KMS-11 (cell line): ENCODE data around the gene ATP13A1.
"Not testable (repeated sequence)": the region's sequence is repeated elsewhere in the genome, so short reads cannot be mapped to it uniquely, and the experiment has no call there.

Experiments
- H2AFZ ChIP-seq: fragments of 200-600 bp; sonication (generic); 2 replicates; pipeline ENCODE4 v1.6.1; 2016; ENCODE audit warnings: antibody characterized with exemption, mixed run types, low read depth
- H3K27ac ChIP-seq: fragments of 200-600 bp; sonication (generic); 2 replicates; pipeline ENCODE4 v1.6.1; 2016; ENCODE audit warnings: mild to moderate bottlenecking, mixed run types
- H3K27me3 ChIP-seq: fragments of 200-600 bp; sonication (generic); 2 replicates; pipeline ENCODE4 v1.6.1; 2017; ENCODE audit warnings: mild to moderate bottlenecking, low read depth, mixed run types, moderate library complexity; ENCODE audit not compliant: insufficient read depth
- H3K36me3 ChIP-seq: fragments of 200-600 bp; sonication (generic); 2 replicates; pipeline ENCODE4 v1.6.1; 2017; ENCODE audit warnings: mild to moderate bottlenecking, mixed run types; ENCODE audit not compliant: insufficient read depth
- H3K4me1 ChIP-seq: fragments of 200-600 bp; sonication (generic); 2 replicates; pipeline ENCODE4 v1.6.1; 2016; ENCODE audit warnings: mild to moderate bottlenecking, low read depth, mixed run types; ENCODE audit not compliant: poor library complexity, severe bottlenecking
- H3K4me2 ChIP-seq: fragments of 200-600 bp; sonication (generic); 2 replicates; pipeline ENCODE4 v1.7.0; 2016; ENCODE audit warnings: mild to moderate bottlenecking, mixed run types
- H3K4me3 ChIP-seq: fragments of 200-600 bp; sonication (generic); IDR thresholded peaks from 2 replicates; pipeline ENCODE4 v1.6.1; 2017; ENCODE audit warnings: low read depth, low read length, mixed read lengths; ENCODE audit not compliant: insufficient read depth
- H3K79me2 ChIP-seq: fragments of 200-600 bp; sonication (generic); 2 replicates; pipeline ENCODE4 v1.6.1; 2016; ENCODE audit warnings: low read depth, mixed run types; ENCODE audit not compliant: insufficient read depth
- H3K9ac ChIP-seq: fragments of 200-600 bp; sonication (generic); 2 replicates; pipeline ENCODE4 v1.6.1; 2016; ENCODE audit warnings: mild to moderate bottlenecking, mixed run types
- H4K20me1 ChIP-seq: fragments of 200-600 bp; sonication (generic); 2 replicates; pipeline ENCODE4 v1.6.1; 2016; ENCODE audit warnings: mild to moderate bottlenecking, mixed run types; ENCODE audit not compliant: insufficient read depth
- TF ChIP-seq, protein P1 (sequence below): fragments of 200-600 bp; sonication (generic); conservative IDR thresholded peaks from 2 replicates; pipeline ENCODE4 v1.6.1; 2017; ENCODE audit warnings: low read depth, mild to moderate bottlenecking, antibody characterized with exemption, low read length, moderate library complexity, mixed read lengths

ATP13A1 gene

DNA sequence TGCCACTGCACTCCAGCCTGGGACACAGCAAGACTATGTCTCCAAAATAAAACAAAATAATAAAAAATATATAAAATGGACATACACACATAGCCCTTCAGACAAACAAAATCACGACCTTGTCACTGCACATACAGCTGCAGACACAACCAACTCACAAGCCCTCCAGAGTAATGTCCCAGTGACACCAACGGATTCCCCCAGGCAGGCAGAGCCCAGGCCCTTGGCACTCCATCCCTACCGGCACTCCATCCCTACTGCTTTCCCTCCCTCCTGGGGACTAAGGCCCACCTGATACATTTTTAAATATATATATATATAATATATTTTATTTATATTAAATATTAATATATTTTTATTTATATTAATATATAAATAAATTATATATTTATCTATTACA, 23.6 kb upstream of the ATP13A1 start:
- H3K27ac ChIP-seq, result no peak overlapping the region
- TF ChIP-seq, protein P1, sequence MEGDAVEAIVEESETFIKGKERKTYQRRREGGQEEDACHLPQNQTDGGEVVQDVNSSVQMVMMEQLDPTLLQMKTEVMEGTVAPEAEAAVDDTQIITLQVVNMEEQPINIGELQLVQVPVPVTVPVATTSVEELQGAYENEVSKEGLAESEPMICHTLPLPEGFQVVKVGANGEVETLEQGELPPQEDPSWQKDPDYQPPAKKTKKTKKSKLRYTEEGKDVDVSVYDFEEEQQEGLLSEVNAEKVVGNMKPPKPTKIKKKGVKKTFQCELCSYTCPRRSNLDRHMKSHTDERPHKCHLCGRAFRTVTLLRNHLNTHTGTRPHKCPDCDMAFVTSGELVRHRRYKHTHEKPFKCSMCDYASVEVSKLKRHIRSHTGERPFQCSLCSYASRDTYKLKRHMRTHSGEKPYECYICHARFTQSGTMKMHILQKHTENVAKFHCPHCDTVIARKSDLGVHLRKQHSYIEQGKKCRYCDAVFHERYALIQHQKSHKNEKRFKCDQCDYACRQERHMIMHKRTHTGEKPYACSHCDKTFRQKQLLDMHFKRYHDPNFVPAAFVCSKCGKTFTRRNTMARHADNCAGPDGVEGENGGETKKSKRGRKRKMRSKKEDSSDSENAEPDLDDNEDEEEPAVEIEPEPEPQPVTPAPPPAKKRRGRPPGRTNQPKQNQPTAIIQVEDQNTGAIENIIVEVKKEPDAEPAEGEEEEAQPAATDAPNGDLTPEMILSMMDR, result no peak
- no peak overlapping the region for H3K4me3 ChIP-seq
- H3K27me3 ChIP-seq, result no peaks in the 10 kb centered on the region
- no peaks in the 10 kb centered on the region for H3K4me1 ChIP-seq
- no peaks in the 10 kb centered on the region for H4K20me1 ChIP-seq
- H3K36me3 ChIP-seq, result no peaks in the 10 kb centered on the region
- no peak overlapping the region for H3K9ac ChIP-seq
- no peak overlapping the region for H2AFZ ChIP-seq
- no peaks in the 10 kb centered on the region for H3K79me2 ChIP-seq
- no peak overlapping the region for H3K4me2 ChIP-seq

DNA sequence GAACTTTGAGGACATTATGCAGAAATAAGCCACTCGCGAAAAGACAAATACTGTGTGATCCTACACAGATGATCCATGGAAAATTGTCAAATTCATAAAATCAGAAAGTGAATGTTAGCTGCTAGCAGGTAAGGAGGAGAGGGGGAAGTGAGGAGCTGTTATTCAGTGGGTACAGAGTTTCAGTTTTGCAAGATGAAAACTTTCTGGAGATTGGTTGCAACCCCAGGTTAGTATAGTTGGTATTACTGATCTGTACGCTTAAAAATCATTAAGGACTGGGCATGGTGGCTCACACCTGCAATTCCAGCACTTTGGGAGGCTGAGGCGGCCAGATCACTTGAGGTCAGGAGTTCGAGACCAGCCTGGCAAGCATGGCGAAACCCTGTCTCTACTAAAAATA, 23.1 kb upstream of the ATP13A1 start:
- no peaks in the 10 kb centered on the region for H4K20me1 ChIP-seq
- no peak overlapping the region for H2AFZ ChIP-seq
- TF ChIP-seq, protein P1, result no peak
- no peaks in the 10 kb centered on the region for H3K27me3 ChIP-seq
- no peak overlapping the region for H3K4me2 ChIP-seq
- no peaks in the 10 kb centered on the region for H3K36me3 ChIP-seq
- H3K4me1 ChIP-seq, result no peaks in the 10 kb centered on the region
- no peak overlapping the region for H3K9ac ChIP-seq
- H3K79me2 ChIP-seq, result no peaks in the 10 kb centered on the region
- H3K27ac ChIP-seq, result no peak overlapping the region
- H3K4me3 ChIP-seq, result no peak overlapping the region

DNA sequence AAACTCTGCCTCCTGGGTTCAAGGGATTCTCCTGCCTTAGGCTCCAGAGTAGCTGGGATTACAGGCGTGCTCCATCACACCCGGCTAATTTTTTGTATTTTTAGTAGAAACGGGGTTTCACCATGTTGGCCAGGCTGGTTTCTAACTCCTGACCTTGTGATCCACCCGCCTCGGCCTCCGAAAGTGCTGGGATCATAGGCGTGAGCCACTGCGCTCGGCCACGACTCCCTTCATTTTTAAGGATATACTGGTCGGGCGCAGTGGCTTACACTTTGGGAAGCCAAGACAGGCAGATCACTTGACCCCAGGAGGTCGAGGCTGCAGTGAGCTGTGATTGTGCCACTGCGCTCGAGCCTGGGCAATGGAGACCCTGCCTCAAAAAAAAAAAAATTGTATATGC, 22.6 kb upstream of the ATP13A1 start:
- not testable (repeated sequence) for H4K20me1 ChIP-seq, H3K4me3 ChIP-seq, H3K4me1 ChIP-seq, H3K36me3 ChIP-seq, H3K27ac ChIP-seq, H2AFZ ChIP-seq, H3K79me2 ChIP-seq, H3K9ac ChIP-seq, H3K4me2 ChIP-seq, H3K27me3 ChIP-seq

DNA sequence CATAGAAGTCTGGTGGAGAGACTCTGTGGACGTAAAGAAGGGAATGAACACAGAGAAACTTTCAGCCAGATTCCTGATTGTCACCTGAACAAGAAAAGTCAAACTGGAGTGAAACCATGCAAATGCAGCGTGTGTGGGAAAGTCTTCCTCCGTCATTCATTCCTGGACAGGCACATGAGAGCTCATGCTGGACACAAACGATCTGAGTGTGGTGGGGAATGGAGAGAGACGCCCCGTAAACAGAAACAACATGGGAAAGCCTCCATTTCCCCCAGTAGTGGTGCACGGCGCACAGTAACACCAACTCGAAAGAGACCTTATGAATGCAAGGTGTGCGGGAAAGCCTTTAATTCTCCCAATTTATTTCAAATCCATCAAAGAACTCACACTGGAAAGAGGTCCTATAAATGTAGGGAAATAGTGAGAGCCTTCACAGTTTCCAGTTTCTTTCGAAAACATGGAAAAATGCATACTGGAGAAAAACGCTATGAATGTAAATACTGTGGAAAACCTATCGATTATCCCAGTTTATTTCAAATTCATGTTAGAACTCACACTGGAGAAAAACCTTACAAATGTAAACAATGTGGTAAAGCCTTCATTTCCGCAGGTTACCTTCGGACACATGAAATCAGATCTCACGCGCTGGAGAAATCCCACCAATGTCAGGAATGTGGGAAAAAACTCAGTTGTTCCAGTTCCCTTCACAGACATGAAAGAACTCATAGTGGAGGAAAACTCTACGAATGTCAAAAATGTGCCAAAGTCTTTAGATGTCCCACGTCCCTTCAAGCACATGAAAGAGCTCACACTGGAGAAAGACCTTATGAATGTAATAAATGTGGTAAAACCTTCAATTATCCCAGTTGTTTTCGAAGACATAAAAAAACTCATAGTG, 15.9 kb upstream of the ATP13A1 start:
- H3K27me3 ChIP-seq, result no peaks in the 10 kb centered on the region
- no peaks in the 10 kb centered on the region for H3K4me1 ChIP-seq
- no peak overlapping the region for H3K4me3 ChIP-seq
- TF ChIP-seq, protein P1, result no peak
- no peak overlapping the region for H3K9ac ChIP-seq
- H3K27ac ChIP-seq, result no peak overlapping the region
- no peaks in the 10 kb centered on the region for H4K20me1 ChIP-seq
- H2AFZ ChIP-seq, result no peak overlapping the region
- peaks cover 40% of the 10 kb centered on the region; the same call in 1 of the 2 replicates for H3K36me3 ChIP-seq
- H3K79me2 ChIP-seq, result peaks cover 19% of the 10 kb centered on the region; the same call in 1 of the 2 replicates
- H3K4me2 ChIP-seq, result no peak overlapping the region

DNA sequence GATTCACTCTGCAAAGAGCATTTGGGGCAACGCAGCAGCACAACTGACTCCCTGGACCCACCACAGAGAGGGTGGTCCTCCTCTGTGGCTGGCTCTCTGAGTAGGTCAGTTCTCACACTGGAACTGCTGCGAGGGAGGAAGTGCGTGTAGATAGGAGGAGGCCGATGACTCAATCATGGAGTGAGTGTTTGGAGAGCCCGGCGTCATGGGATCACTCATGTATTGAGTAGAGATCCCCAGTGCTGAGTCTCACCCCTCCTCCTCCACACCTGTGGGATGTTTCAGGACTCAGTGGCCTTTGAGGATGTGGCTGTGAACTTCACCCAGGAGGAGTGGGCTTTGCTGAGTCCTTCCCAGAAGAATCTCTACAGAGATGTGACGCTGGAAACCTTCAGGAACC, 14.1 kb upstream of the ATP13A1 start:
- Histone ChIP-seq H3K4me3 (no peak overlapping the region), H3K4me2 (no peak overlapping the region), H3K9ac (no peak overlapping the region), H4K20me1 (no peaks in the 10 kb centered on the region), H3K4me1 (no peaks in the 10 kb centered on the region), H3K27ac (no peak overlapping the region), H2AFZ (no peak overlapping the region), H3K36me3 (peaks cover 47% of the 10 kb centered on the region; the same call in 1 of the 2 replicates), H3K27me3 (no peaks in the 10 kb centered on the region), H3K79me2 (peaks cover 35% of the 10 kb centered on the region; the same call in 1 of the 2 replicates)
- TF ChIP-seq, protein P1, result no peak
